Nephron progenitor cell (in vitro differentiated cells): Measurements from ENCODE around the gene SLC6A20.

ENCODE experiments used
- DNase-seq: peaks from one replicate; pipeline ENCODE4 v3.0.0; 2021
- H3K27ac Mint-ChIP-seq: 2 replicates; pipeline ENCODE4 v1.8.0; 2021; ENCODE audit warnings: mild to moderate bottlenecking, moderate library complexity, mixed read lengths
- H3K27me3 Mint-ChIP-seq: 2 replicates; pipeline ENCODE4 v1.8.0; 2021; ENCODE audit warnings: mild to moderate bottlenecking, low read depth, mixed read lengths; ENCODE audit not compliant: poor library complexity
- H3K36me3 Mint-ChIP-seq: 2 replicates; pipeline ENCODE4 v1.8.0; 2021; ENCODE audit warnings: low read depth, mixed read lengths
- H3K4me1 Mint-ChIP-seq: 2 replicates; pipeline ENCODE4 v1.8.0; 2021; ENCODE audit warnings: mixed read lengths
- H3K4me3 Mint-ChIP-seq: 2 replicates; pipeline ENCODE4 v1.8.0; 2021; ENCODE audit warnings: mild to moderate bottlenecking, moderate library complexity, mixed read lengths
- H3K9me3 Mint-ChIP-seq: 2 replicates; pipeline ENCODE4 v1.8.0; 2021; ENCODE audit warnings: mild to moderate bottlenecking, moderate library complexity, mixed read lengths
- TF ChIP-seq, protein P1 (sequence below): fragments of 200-600 bp; sonication (generic); IDR thresholded peaks from 2 replicates; pipeline ENCODE4 v1.5.0; 2021; ENCODE audit warnings: antibody characterized with exemption

SLC6A20 gene

DNA sequence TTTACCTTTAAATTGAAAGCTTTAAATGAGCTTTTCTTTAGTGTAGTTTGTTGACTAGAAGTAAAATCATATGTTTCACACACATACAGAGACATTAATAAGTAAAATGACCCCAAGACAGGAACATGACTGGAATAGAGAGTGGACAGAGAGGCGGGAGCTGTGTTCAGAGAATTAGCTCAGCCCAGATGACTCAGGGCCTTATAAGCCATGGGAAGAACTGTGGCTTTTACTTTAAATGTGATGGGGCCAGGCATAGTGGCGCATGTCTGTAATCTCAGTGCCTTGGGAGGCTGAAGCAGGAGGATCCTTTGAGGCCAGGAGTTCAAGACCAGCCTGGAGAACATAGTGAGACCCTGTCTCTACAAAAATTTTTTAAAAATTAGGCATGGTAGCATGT, 80.4 kb downstream of the SLC6A20 start:
- no peak for DNase-seq
- Mint-ChIP-seq H3K27ac (no peak overlapping the region), H3K36me3 (peaks cover 39% of the 10 kb centered on the region), H3K4me1 (no peaks in the 10 kb centered on the region), H3K4me3 (no peak overlapping the region), H3K27me3 (peaks cover 2% of the 10 kb centered on the region), H3K9me3 (no peaks in the 10 kb centered on the region)
- TF ChIP-seq, protein P1, sequence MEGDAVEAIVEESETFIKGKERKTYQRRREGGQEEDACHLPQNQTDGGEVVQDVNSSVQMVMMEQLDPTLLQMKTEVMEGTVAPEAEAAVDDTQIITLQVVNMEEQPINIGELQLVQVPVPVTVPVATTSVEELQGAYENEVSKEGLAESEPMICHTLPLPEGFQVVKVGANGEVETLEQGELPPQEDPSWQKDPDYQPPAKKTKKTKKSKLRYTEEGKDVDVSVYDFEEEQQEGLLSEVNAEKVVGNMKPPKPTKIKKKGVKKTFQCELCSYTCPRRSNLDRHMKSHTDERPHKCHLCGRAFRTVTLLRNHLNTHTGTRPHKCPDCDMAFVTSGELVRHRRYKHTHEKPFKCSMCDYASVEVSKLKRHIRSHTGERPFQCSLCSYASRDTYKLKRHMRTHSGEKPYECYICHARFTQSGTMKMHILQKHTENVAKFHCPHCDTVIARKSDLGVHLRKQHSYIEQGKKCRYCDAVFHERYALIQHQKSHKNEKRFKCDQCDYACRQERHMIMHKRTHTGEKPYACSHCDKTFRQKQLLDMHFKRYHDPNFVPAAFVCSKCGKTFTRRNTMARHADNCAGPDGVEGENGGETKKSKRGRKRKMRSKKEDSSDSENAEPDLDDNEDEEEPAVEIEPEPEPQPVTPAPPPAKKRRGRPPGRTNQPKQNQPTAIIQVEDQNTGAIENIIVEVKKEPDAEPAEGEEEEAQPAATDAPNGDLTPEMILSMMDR = no peak

DNA sequence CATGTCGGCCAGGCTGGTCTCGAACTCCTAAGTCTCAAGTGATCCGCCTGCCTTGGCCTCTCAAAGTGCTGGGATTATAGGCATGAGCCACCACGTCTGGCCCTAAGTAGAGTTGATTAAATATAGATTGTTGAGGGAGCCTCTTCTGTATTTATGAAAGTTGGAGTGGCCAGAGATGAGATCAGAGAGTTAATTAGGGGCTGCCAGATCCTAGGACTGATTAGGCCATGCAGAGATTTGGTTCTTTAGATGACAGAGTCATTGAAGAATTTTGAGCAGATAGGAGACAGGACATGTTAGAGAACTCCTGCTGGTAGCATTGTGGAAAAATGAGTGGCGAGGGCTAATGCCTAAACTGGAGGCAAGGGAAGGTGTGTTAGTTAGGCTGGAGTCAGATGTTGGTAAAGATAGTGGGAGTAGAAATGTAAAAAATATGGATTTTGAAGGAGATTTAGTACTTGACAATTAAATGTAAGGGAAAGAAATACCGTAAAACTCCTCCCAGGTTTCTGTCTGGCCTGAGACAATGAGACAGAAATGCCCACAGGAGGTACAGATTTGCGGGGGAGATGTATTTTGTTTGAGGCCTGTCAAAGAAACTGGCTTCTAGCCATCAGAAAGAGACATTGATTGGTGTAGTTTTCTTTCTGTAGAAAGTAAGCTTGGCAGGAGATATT, 83.8 kb downstream of the SLC6A20 start:
- no peaks in the 10 kb centered on the region for H3K9me3 Mint-ChIP-seq
- no peak overlapping the region for H3K27ac Mint-ChIP-seq
- H3K4me3 Mint-ChIP-seq = no peak overlapping the region
- TF ChIP-seq, protein P1 = no peak
- peaks cover 2% of the 10 kb centered on the region for H3K27me3 Mint-ChIP-seq
- no peak for DNase-seq
- H3K4me1 Mint-ChIP-seq = no peaks in the 10 kb centered on the region
- peaks cover 56% of the 10 kb centered on the region for H3K36me3 Mint-ChIP-seq

DNA sequence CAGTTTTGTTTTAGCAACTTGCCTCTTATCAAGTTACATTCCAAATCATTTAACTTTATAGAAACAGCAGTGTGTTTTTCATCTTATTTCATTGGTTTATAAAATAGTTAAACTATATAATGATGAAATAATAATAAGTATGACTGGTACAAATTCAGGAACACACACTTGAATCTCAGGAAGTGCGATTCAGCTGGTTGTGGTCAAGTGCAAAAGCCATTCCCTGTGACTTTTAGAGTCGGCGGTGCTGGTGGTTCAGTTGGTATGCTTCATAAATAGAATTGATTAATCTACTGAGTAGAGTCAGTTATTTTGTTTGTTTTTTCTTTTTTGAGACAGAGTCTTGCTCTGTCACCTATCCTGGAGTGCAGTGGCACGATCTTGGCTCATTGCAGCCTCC, 84.4 kb downstream of the SLC6A20 start:
- DNase-seq = no peak
- TF ChIP-seq, protein P1 = no peak
- Mint-ChIP-seq H3K4me1 (no peaks in the 10 kb centered on the region), H3K27ac (no peak overlapping the region), H3K9me3 (no peaks in the 10 kb centered on the region), H3K36me3 (peaks cover 54% of the 10 kb centered on the region), H3K4me3 (no peak overlapping the region), H3K27me3 (peaks cover 2% of the 10 kb centered on the region)

DNA sequence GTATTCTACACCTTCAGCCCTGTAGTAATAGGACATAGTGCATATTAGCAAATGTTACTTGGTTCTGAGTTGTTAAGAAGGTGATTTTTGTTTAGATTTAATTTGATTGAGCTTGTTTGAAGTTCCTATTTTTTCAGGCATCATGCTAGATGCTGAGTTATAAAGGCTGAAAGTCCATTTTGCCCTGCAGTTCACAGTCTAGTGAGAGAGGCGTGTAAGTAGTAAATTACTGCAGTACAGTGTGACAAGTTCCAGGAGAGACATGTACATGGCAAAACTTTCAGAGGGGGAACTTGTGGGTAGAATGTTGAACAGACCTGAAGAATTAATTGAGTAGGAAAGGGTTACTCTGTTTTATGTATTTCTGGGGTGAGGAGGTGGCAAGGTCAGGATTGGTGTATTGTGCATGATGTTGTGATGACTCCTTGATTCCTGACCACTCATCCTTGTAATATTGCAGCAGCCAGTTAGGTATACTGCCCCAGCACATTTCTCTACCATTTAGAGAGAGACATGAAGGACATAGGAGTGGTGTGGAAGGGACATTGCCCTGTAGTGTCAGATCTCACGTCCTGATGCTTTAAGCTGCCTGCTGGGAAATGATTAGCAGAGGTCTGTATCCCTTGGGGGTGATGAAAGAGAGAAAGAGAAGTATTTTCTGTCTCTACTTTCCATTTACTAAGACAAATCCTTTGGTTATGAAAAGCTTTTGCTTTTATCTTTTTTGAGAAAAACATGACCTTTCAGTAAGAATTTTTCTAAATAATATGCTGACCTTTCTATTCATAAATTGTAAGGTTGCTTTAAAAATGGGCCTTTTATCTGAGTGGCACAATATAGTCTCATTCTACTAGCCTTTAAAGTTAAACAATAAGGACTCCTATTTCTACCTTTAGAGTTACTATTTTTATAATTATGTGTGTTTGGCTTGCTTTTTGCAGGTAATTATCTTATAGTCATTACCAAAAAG, 90.2 kb downstream of the SLC6A20 start:
- TF ChIP-seq, protein P1 = no peak
- Mint-ChIP-seq H3K27ac (peak overlapping the region; percentile 80), H3K4me1 (peaks cover 11% of the 10 kb centered on the region), H3K36me3 (peaks cover 40% of the 10 kb centered on the region), H3K9me3 (no peaks in the 10 kb centered on the region), H3K27me3 (no peaks in the 10 kb centered on the region), H3K4me3 (no peak overlapping the region)
- no peak for DNase-seq
